Tibial nerve (tissue), 4 donors: ENCODE measurements around the gene C1orf116. TPM values are rescaled to one million over a fixed set of nuclear protein-coding genes. Genes with fewer than 3 reads are reported as not detected.

ENCODE experiments used
- DNase-seq, 2 donors: peaks; one replicate each; pipeline ENCODE4 v3.0.0-alpha.2; 2019; ENCODE audit warnings: low spot score in 2 of 2
- H3K27ac ChIP-seq, 4 donors: fragments of 200-600 bp; sonication (generic) in 3 of 4; one replicate each; pipeline ENCODE4 v1.5.1; 2017 to 2019; ENCODE audit warnings: mild to moderate bottlenecking in 1 of 4
- H3K27me3 ChIP-seq, 2 donors: fragments of 200-600 bp; sonication (generic) in 1 of 2; one replicate each; pipeline versions ENCODE4 v1.5.1 to v1.6.0; 2017 to 2019
- H3K36me3 ChIP-seq, 3 donors: fragments of 200-600 bp; sonication (generic); one replicate each; pipeline ENCODE4 v1.5.1; 2018 to 2019
- H3K4me1 ChIP-seq, 4 donors: fragments of 200-600 bp; sonication (generic) in 3 of 4; one replicate each; pipeline ENCODE4 v1.5.1; 2017 to 2019
- H3K4me3 ChIP-seq, 4 donors: fragments of 200-600 bp; sonication (generic) in 3 of 4; one replicate each; pipeline ENCODE4 v1.5.1; 2017 to 2019; ENCODE audit warnings: mild to moderate bottlenecking in 1 of 4, moderate library complexity in 1 of 4
- H3K9me3 ChIP-seq, 4 donors: fragments of 200-600 bp; sonication (generic) in 3 of 4; one replicate each; pipeline ENCODE4 v1.5.1; 2017 to 2019
- CTCF ChIP-seq, 5 experiments: fragments of 200-600 bp in 3 of 5; fragments of 450-650 bp in 2 of 5; sonication (generic) in 3 of 5; IDR thresholded peaks; one replicate each; pipeline ENCODE4 v1.5.1; 2016 to 2019; ENCODE audit warnings: antibody characterized with exemption in 5 of 5, mild to moderate bottlenecking in 3 of 5, moderate library complexity in 2 of 5
- EP300 ChIP-seq, 2 donors: sonication (generic); formaldehyde crosslinking; IDR thresholded peaks; one replicate each; pipeline ENCODE4 v1.6.1; 2017; ENCODE audit warnings: antibody characterized with exemption in 2 of 2, mild to moderate bottlenecking in 1 of 2
- POLR2A ChIP-seq, 2 donors: fragments of 450-650 bp; IDR thresholded peaks; one replicate each; pipeline ENCODE4 v1.6.1; 2017; ENCODE audit warnings: antibody characterized with exemption in 2 of 2, mild to moderate bottlenecking in 2 of 2, moderate library complexity in 2 of 2
- WGBS, 2 donors: methylation state at CpG; one replicate each; pipeline ENCODE4 v1.1.5; 2018; 5-methylcytosine and 5-hydroxymethylcytosine counted together
- total RNA-seq, 4 donors: library from RNA; depleted of rRNA; stranded (reverse); fragments of >200 nt; gene quantifications; one replicate each; pipeline ENCODE4 v1.1.0, GENCODE V29; 2016

C1orf116 gene
- total RNA-seq, 4 donors from 2014 or later, result 0.44 TPM; not detected in 3

GRCh38 chr1:207059881-207060280 is 27.3 kb upstream of the C1orf116 start:
- 38 to 42% methylated on average over 4 of the region's 4 CpGs for WGBS, 2 donors
- peaks cover 2 to 34% (median 8%) of the 10 kb centered on the region in 3 donors for H3K36me3 ChIP-seq
- H3K4me3 ChIP-seq, result no peak overlapping the region
- no peaks in the 10 kb centered on the region for H3K9me3 ChIP-seq
- TF ChIP-seq CTCF (IDR thresholded peaks at IDR 0.05) (no peak), EP300 (IDR thresholded peaks at IDR 0.05) (no peak), POLR2A (IDR thresholded peaks at IDR 0.05) (no peak)
- no peaks in the 10 kb centered on the region for H3K27me3 ChIP-seq
- H3K27ac ChIP-seq, result no peak overlapping the region
- peaks cover 0 to 4% (median 2%) of the 10 kb centered on the region in 4 donors for H3K4me1 ChIP-seq
- DNase-seq, result no peak

- TF ChIP-seq POLR2A (IDR thresholded peaks at IDR 0.05), result no peak
- no peak for TF ChIP-seq CTCF (IDR thresholded peaks at IDR 0.05)
- TF ChIP-seq EP300 (IDR thresholded peaks at IDR 0.05), result no peak
- DNase-seq, result no peak
- 77% methylated on average over 6 of the region's 6 CpGs for WGBS, 2 donors
- Histone ChIP-seq H3K9me3 (no peaks in the 10 kb centered on the region), H3K27me3 (no peaks in the 10 kb centered on the region), H3K27ac (no peak overlapping the region), H3K4me1 (peaks cover 0 to 6% (median under 1%) of the 10 kb centered on the region in 4 donors), H3K4me3 (no peak overlapping the region), H3K36me3 (peaks cover 2 to 29% (median 8%) of the 10 kb centered on the region in 3 donors)
Observed at GRCh38 chr1:207058878-207059867, 26.6 kb upstream of the C1orf116 start.

- H3K27ac ChIP-seq, result no peak overlapping the region
- no peak for TF ChIP-seq POLR2A (IDR thresholded peaks at IDR 0.05)
- no peak for TF ChIP-seq CTCF (IDR thresholded peaks at IDR 0.05)
- TF ChIP-seq EP300 (IDR thresholded peaks at IDR 0.05), result no peak
- no peak overlapping the region for H3K4me3 ChIP-seq
- H3K27me3 ChIP-seq, result no peaks in the 10 kb centered on the region
- no peak for DNase-seq
- peaks cover 0 to 14% (median 0%) of the 10 kb centered on the region in 4 donors for H3K4me1 ChIP-seq
- no peaks in the 10 kb centered on the region for H3K9me3 ChIP-seq
- WGBS, 2 donors, result 79 to 88% methylated on average over 4 of the region's 4 CpGs
- peaks cover 2 to 25% (median 8%) of the 10 kb centered on the region in 3 donors for H3K36me3 ChIP-seq
Observed at GRCh38 chr1:207058252-207058651, 25.7 kb upstream of the C1orf116 start.

- H3K4me3 ChIP-seq, result no peak overlapping the region
Observed at GRCh38 chr1:207056673-207057072, 24.1 kb upstream of the C1orf116 start.

More at GRCh38 chr1:207056673-207057072, 24.1 kb upstream of the C1orf116 start:
- TF ChIP-seq POLR2A (IDR thresholded peaks at IDR 0.05) (no peak), EP300 (IDR thresholded peaks at IDR 0.05) (no peak), CTCF (IDR thresholded peaks at IDR 0.05) (no peak)
- Histone ChIP-seq H3K27me3 (no peaks in the 10 kb centered on the region), H3K36me3 (peaks cover 0 to 9% (median 3%) of the 10 kb centered on the region in 3 donors), H3K4me1 (peaks cover 0 to 24% (median 8%) of the 10 kb centered on the region in 4 donors), H3K9me3 (no peaks in the 10 kb centered on the region), H3K27ac (peak overlapping the region in 1 of 4 donors; percentile 91)
- DNase-seq, result no peak
- WGBS, 2 donors, result 90 to 92% methylated on average over 6 of the region's 6 CpGs
